A172 (cell line): ENCODE measurements around the gene FLOT1. TPM values are rescaled to one million over a fixed set of nuclear protein-coding genes. Genes with fewer than 3 reads are reported as not detected.

ENCODE experiments used
- DNase-seq: peaks from one replicate; pipeline ENCODE4 v3.0.0-alpha.2; 2015; ENCODE audit warnings: low spot score
- total RNA-seq: library from RNA; depleted of rRNA; stranded (reverse); fragments of >200 nt; shearing (Covaris generic); gene quantifications from 2 replicates; pipeline ENCODE4 v1.2.3, GENCODE V29; 2014; rRNA removed

FLOT1 gene
- total RNA-seq, 1 experiment from 2014 or later: 165 TPM

DNA sequence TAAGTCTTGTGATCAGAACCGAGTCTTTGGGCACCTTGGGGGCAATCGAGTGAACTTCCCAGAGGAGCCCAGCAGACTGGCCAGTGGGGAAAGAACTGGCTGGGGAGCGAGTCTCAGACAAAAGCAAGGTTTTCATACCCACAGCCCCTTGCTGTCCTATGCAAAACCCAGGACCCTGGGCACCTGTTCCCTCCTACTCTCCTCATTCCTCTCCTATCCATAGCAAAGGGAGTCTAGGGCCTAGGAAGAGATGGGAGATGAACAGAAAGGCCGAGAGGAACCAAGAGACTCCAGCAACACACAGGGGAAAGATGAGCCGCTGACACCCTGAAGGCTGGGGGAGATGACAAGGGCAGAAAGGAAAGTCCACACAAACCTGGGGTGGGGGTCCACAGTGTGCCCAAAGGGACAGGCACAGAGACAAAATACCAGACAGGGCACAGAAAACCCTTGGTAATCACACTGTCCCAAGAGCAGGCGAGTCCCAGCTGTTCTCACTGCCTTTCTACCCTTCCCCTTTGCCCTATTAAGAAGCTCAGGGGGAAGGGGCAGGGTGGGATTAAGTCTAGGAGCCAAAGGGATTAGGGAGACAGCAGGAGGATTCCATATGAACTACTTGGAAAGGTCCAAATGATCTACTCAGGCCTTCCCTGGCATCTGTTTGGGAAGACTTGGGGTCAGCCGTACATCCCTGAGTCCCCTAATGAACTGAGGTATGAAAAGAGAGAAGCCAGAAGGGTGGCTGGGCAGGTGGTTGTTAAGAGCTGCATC is 62.5 kb downstream of the FLOT1 start:
- no peak for DNase-seq

DNA sequence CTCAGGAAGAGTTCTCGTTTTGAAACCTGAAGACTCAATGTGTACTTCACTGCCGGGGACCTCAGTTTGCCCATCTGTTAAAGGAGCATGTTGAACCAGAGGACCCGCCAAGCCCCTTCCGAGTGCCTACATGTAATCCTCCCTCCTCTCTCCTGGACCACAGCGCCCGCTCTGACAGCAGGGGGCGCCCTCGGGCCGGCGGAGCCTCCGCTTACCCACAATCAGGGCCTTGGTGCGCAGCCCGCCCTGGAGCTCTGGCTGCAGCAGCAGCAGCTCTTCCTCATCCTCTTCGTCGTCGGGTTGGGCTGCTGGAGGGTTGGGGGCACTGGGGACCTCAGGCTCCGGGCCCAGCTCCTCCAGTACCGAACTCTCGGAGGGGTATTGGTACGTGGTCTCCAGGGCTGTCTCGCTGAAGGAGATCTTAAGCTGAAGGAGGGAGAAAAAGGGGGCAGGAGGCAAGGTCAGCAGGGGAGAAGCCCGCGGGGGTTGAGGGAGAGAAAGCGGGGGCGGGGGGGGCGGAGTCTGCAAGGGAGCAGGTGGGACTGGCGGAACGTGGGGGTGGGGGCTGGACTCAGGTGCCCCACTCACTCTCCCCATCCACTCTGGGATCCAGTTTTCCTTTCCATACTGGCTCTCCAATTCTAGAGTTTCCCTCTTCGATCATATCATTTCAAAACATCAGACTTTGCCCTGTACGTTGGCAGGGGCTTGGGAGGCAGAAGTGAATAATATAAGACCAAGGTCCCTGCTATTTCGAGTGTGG is 63.3 kb downstream of the FLOT1 start:
- DNase-seq: peak; percentile 35

Other genes with a start within 250 kb of the FLOT1 start
- 15.0 and 28.2 TPM in 2 replicates for gene GNL1, start 186.2 kb downstream of the FLOT1 start, total RNA-seq
- 5.5 and 7.6 TPM in 2 replicates for gene PRR3, start 185.4 kb downstream of the FLOT1 start, total RNA-seq
- gene ABCF1, start 171.2 kb downstream of the FLOT1 start, total RNA-seq: 45.6 and 45.7 TPM in 2 replicates
- gene PPP1R10, start 125.4 kb downstream of the FLOT1 start, total RNA-seq: 22.6 and 28.2 TPM in 2 replicates
- gene MRPS18B, start 124.8 kb downstream of the FLOT1 start, total RNA-seq: 76.8 and 82.8 TPM in 2 replicates
- gene ATAT1, start 115.8 kb downstream of the FLOT1 start, total RNA-seq: 2.4 and 5.9 TPM in 2 replicates
- 4.8 and 6.1 TPM in 2 replicates for gene C6orf136, start 95.6 kb downstream of the FLOT1 start, total RNA-seq
- 30.4 and 36.1 TPM in 2 replicates for gene DHX16, start 69.7 kb downstream of the FLOT1 start, total RNA-seq
- 62.3 and 66.2 TPM in 2 replicates for gene PPP1R18, start 56.0 kb downstream of the FLOT1 start, total RNA-seq
- 13.2 and 14.0 TPM in 2 replicates for gene NRM, start 51.7 kb downstream of the FLOT1 start, total RNA-seq
- gene MDC1, start 25.4 kb downstream of the FLOT1 start, total RNA-seq: 4.8 and 7.6 TPM in 2 replicates
- gene TUBB, start 22.3 kb downstream of the FLOT1 start, total RNA-seq: 1,118 and 1,364 TPM in 2 replicates
- gene IER3, start 1.9 kb upstream of the FLOT1 start, total RNA-seq: 61.1 and 63.2 TPM in 2 replicates
- gene DDR1, start 141.8 kb upstream of the FLOT1 start, total RNA-seq: 39.0 and 50.9 TPM in 2 replicates
- 8.9 and 24.9 TPM in 2 replicates for gene GTF2H4, start 165.5 kb upstream of the FLOT1 start, total RNA-seq
- gene VARS2, start 171.6 kb upstream of the FLOT1 start, total RNA-seq: 25.2 and 28.2 TPM in 2 replicates
- gene SFTA2, start 189.5 kb upstream of the FLOT1 start, total RNA-seq: not detected in 2 replicates
- 0.43 TPM in 1 of 2 replicates, not detected in the other for gene MUCL3, start 198.3 kb upstream of the FLOT1 start, total RNA-seq
- not detected in 2 replicates for gene MUC21, start 241.0 kb upstream of the FLOT1 start, total RNA-seq